ENCODE measurements around the gene KPNA4.

DNA sequence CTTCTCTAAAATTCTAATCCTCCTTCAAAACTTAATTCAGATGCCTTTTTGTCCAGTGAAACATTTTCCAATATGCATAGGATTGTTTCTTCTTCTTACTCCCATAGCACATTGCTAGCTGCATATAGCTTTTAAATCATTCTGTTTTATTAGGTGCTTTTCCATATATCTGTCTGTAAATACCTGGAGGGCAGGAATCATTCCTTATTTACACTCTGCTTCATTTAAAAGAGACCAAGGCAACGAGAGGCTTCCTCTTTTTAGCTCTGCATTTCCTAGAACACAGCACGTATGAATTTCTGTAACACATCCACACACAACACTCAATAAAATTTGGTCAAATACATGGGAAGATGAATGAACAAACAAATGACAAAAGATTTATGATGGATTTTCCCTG, 43.5 kb upstream of the KPNA4 start:
- TF ChIP-seq, protein P1, sequence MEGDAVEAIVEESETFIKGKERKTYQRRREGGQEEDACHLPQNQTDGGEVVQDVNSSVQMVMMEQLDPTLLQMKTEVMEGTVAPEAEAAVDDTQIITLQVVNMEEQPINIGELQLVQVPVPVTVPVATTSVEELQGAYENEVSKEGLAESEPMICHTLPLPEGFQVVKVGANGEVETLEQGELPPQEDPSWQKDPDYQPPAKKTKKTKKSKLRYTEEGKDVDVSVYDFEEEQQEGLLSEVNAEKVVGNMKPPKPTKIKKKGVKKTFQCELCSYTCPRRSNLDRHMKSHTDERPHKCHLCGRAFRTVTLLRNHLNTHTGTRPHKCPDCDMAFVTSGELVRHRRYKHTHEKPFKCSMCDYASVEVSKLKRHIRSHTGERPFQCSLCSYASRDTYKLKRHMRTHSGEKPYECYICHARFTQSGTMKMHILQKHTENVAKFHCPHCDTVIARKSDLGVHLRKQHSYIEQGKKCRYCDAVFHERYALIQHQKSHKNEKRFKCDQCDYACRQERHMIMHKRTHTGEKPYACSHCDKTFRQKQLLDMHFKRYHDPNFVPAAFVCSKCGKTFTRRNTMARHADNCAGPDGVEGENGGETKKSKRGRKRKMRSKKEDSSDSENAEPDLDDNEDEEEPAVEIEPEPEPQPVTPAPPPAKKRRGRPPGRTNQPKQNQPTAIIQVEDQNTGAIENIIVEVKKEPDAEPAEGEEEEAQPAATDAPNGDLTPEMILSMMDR (IDR thresholded peaks at IDR 0.05 in 8 of 11, conservative IDR thresholded peaks at IDR 0.05 in 3 of 11), result no peak
- no peak for TF ChIP-seq POLR2AphosphoS5 (IDR thresholded peaks at IDR 0.05)

All from spleen (tissue), 7 donors.